GM03348 (cell line): ENCODE data around the gene TIAM2.
"Not testable (repeated sequence)": the region's sequence is repeated elsewhere in the genome, so short reads cannot be mapped to it uniquely, and the experiment has no call there.

ENCODE experiments used
- DNase-seq: peaks from one replicate; pipeline ENCODE4 v3.0.0; 2012; ENCODE audit warnings: low spot score

TIAM2 gene

DNA sequence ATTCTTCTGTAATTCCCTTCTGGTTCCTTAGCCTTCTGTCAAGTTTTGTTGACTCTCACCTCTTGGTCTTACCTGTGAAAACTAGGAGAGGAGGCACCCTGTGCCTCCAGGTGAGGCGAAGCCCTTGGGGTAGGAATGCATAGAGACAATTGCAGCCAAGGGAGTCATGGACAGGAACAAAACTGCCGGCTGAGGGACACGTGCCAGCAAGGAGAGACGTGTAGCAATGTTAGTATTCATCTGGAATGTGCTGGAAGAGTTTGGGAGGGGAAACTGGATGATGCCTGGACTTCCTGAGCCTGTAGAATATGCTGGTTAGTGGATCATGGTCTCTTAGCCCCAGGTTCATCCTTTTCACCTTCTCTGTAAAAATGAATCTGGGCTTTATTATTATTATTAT lies 3.9 kb upstream of the TIAM2 start:
- peak; percentile 29 for DNase-seq

DNA sequence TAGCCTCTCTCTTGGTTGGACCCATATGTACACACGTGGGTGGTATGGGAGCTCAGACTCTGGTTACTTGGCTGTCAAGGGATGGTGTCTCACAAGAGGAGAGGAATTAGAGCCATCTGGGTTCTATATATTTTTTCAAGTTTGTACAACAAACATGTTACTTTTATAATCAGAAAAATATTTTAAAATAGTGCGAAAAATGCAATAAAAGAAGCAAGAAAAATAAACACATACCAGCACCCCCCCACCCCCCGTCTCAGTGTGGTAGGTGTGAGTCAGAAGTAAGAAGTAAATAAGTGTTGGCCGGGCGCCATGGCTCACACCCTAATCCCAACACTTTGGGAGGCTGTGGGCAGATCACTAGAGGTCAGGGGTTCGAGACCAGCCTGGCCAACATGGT lies 2.1 kb upstream of the TIAM2 start:
- peak; percentile 26 for DNase-seq

DNA sequence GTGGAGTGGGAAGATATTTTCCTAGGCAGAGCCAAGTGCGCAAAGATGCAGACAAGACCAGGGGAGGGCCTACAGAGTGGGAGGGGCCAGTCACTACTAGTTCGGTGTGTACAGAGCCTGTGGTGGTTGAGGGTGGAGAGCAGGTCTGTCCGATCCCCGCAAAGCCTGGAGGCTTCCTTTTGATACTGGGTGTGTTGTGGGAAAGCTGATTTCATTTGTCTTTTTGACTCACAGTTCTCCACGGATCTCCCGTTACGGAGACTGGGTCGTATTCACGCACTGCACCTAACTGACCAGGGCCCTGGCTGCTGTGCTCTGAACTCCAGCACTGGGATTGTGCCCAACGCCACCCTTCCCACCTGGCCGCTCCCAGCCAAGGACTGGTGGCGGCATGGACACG lies 1.4 kb upstream of the TIAM2 start:
- no peak for DNase-seq

DNA sequence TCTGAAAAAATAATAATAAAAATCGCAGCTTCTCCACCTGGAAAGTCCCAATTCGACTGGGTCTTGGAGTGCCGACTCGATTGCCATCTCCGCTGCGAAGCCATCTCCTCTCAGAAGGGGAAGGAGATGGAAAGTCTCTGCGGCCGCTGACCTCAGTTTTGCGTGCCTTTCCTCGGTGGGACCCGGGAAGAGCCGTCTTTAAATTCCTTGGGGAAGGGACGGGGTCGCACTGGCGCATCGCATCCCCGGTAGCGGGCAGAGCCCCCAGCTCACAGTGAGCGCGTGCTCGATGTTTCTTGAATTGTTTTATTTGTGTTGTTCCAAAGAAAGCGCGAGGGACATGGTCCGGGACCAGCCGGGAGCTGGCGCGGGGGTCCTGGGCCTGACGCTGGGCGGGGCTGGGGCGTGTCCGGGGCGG lies 270 bp upstream of the TIAM2 start:
- DNase-seq = no peak

DNA sequence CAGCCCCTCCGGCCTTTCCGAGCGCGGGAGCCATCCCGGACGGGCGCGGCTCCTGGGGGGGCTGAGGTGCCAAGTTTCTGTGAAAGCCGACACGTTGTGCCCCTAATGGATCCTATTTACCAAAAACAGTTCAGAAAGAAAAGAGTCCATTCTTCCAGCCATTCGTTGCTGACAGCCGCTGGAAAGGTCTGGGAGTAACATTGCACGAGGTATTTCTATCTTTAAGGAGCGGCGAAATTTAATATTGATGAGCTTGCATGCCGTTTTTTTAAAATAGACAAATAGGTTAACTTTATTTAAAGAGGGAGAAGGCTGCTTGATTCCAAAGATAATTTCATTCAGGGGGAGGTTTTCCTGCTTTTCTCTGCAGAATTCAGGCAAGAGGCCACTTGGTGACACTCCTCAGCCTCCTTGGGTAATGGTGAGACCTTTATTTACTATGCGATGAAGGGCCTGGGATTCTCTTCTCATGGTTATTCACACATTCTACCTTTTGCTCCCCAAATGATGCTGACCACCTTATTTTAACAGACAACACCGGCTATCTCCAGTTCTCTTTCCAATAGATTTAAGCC lies 988 bp downstream of the TIAM2 start:
- DNase-seq = peak; percentile 30

DNA sequence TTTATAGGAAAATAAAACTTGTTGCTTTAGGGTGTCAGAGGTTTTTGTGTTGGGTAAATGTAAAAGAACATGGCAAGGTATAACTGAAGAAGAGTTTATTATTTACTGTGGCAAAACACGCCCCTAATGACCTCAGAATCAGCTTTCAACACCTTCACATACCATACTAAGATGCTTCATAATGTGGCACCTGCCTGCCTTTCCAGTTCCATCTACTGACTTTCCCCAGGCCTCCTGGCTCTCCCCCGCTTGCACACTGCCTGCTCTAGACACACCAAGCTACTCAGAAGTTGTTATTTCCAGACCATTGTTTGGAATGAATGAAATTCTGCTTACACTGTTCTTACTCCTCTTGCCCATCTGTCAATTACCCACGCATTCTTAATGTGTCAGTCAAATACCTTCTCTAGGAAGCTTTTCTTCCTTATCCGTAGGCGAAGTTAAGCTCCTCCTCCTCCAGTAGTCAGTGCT lies 1.8 kb downstream of the TIAM2 start:
- no peak for DNase-seq

DNA sequence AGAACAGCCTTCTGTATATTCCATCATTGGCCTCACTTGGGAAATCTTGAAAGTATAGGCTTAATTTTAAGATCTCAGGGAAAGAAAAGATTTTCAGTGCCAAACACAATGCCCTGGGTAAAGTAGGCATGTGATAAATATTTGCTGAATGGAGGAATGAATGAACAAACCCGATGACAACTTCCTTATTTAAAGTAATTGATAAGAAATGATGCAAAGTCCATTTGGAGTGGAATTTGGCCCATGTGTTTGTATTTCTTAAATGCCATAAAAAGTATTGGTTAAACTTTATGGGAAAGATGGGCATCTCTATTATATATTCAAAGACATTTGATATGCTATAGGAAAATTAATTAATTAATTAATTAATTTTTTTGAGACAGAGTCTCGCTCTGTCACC lies 3.7 kb downstream of the TIAM2 start:
- no peak for DNase-seq

DNA sequence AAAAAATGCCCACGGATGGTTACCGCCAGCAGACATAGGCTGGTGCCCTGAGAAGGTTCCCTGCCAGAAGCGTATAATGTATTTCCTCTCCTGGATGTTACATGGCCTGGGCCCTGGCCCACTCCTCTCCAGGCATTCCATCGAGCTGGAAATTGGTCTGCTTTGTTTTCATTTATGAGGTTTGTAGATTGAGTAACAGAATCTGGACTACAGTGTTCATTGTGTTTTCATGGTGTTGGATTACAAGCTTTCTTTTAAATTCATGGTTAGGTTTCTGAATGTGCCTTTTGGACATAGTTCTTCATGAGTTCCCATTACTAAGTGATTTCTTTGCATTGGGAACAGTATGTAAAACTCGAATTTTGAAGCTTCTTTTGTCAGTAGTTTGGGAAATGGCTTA lies 6.4 kb downstream of the TIAM2 start:
- peak; percentile 31 for DNase-seq

DNA sequence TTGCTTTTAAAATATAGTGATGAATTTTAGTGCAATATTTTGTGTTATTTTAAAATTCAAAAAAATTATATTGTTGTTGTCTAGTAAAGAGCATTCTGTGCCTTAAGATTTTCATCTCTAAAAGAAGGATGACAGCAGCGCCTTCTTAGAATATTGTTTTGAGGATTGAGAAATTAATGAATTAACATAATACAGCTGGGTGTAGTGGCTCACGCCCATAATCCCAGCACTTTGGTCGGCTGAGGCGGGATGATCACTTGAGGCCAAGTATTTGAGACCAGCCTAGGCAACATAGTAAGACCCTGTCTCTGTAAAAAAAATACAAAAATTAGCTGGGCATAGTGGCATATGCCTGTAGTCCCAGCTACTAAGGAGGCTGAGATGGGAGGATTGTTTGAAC lies 6.8 kb downstream of the TIAM2 start:
- no peak for DNase-seq

DNA sequence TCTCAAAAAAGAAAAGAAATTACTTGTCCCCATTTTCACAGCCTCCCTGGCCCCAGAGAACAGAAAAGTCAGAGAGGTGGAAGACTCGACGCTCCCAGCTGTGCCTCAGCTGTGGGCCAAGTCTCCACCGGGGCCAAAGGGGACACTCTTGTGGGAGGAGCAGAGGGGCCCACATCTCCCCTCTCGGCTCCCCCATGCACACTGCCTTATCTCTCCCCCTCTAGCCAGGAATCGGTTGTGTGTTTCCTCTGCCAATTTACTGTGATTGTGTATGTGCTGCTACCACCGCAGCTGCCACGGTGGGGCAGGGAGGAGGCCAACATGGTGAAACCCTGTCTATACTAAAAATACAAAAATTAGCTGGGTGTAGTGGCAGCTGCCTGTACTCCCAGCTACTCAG lies 8.4 kb downstream of the TIAM2 start:
- no peak for DNase-seq

DNA sequence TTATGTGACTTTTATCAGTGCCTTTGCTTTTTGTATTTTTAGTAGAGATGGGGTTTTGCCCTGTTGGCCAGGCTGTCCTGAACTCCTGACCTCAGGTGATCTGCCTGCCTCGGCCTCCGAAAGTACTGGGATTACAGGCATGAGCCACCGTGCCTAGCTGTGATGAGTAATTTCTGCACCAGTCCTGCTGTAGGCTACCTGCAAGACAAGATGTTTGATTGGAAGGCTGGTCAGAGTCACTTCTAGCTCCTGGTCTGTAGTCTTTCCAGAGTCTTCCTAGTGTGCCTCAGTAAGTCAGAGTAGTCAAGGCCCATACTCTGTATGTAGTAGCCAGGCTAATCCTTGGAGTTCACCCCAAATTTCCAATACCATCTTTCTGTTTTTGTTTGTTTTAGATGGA lies 8.9 kb downstream of the TIAM2 start:
- no peak for DNase-seq

DNA sequence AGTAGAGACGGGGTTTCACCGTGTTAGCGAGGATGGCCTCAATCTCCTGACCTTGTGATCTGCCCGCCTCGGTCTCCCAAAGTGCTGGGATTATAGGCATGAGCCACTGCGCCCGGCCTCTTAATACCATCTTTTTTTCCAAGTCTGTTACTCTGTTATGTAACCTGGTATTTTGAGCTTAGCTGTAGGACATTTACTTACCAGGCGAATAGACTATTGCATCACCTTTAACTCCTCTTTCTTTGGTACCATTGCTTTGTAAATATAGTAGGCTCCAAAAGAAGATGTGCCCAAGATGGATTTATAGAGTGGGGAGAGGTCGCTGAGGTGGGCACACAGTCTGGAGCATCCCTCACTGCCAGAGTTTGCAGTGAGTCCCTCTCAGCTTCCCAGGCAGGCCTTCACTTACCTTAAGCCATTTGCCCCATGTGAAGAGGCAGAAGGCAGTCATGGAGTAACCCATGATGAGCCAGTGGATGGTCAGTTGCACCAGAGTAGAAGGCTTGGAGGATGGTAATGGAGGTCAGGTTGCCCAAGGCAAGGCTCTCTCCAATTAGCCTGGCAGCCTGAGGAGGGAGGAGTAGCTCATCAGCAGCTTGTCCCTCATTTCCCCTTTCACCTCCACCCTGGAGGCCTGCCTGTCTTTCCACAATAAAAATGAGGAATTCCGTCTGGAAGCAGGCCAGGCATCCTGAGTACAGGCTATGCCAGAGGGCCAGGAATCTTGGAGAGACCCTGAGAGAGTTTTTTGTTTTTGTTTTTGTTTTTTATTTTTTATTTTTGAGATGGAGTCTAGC lies 9.7 kb downstream of the TIAM2 start:
- no peak for DNase-seq

DNA sequence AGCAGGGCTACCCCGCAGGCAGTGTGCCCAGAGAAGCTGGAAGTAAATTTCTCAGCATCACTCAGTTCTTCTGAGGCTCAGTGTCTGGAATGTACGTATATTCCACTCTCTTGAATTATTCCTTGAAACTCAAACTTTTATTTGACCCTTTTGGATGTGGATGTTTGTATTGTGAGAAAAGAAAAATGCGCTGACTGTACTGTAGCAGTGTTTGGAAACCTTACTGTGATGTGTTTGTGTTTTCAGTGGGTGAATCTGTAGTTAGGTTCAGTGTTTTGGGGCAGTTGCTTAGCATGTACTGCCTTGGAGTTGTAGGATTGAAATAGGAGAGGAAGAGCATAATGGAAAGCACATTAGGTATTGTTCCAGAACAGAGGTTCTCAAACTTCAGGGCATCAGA lies 13.5 kb downstream of the TIAM2 start:
- no peak for DNase-seq

DNA sequence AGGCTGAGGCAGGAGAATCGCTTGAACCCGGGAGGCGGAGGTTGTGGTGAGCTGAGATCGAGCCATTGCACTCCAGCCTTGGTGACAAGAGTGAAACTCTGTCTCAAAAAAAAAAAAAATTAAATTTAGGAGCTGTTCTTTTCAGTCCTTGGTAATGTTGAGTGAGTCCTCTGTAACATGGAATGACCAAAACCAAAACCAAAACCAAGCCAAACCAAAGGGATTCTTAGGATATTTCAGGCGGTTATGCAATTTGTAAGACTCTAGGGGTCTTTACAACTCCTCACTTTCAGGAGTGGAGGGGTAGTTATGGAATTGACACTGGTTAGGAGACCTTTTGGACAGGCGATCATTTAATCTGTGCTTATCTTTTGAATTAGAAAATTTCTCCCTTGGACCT lies 15.8 kb downstream of the TIAM2 start:
- DNase-seq = no peak

DNA sequence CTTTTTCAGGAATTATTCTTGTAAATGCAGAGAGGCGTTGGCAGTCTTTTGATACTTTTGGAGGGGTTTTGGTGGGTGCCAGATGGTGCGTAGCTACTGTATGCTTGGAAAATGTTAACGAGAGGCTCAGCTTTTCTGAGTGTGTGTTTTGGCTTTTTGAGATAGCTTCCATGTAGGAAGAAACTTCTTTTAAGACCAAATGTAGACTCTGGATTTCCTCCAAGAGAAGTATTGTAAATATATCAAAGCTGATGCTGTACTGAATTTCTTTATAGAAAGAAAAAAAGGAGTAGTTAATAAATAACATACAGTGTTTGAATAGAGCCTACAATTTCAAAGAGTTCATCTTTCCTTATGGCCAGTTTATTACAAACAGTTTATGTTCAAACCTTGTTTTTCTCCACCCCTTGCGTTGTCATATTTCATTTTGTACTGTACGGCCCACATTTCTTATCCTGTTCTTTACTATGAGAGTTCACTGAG lies 16.7 kb downstream of the TIAM2 start:
- no peak for DNase-seq

DNA sequence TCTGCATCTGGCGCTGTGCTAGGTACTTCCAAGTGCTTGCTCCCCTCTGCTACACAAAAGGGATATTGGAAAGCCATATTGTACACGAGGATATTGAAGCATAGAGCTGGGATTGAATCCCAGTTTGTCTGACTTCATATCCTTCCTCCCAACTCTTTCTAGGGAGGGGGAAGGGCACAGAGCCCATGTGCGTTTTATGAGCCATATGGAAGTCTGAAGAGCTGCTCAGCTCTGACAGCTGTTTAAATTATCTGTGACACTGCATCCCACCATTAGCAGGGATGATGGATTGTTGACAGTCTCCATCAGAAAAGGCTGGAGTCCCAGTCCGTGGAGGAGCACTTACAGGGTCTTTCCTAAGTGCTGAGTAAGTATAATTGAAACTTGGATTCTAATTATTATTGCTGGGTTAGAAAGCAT lies 18.4 kb downstream of the TIAM2 start:
- no peak for DNase-seq

DNA sequence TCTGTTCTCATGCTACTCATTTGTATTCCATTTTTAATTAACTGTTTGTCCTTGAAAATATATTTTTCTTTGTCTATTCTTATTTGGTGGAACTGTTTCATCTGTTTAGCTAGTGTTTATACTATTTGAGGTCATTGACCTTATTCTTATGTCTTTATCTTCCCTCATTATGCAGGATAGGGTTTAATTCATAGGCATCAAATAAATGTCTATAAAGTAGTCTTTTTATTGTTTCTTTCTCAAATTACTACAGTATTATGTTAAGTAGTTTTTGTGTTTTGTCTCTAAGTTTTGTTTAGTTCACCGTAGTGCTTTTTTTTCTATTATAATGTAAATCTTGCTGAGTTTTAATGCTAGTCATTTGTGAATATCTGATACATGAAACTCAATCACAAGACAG lies 19.0 kb downstream of the TIAM2 start:
- no peak for DNase-seq

DNA sequence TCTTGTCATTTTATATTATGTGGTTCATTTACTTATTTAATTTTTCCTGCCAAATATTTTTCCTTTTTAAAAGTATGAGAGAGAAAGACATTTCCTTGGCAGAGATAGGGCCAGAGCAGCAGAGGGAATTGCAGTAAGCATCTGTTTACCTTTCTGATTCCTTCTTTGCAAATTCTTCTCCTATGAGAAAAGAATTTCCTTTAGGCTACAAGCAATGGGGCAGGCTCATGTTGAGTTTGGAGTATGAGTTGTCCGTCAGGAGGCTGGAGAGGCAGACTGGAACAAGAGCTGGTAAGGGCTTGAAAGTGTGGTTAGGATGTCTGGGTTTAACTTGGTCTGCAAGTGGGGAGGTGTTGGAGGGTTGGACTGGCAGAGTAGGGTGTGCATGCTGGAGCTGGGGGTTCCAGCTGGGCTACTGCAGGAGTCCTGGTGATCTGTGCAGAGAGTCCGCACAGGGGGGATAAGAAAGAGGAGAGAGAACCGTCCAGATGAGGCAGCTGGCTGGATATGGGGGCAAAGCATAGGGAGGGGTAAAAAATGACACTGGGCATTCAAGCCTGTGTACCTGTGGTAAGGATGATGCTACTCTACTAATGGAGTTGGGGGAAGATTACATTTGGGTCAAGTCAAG lies 19.7 kb downstream of the TIAM2 start:
- no peak for DNase-seq

DNA sequence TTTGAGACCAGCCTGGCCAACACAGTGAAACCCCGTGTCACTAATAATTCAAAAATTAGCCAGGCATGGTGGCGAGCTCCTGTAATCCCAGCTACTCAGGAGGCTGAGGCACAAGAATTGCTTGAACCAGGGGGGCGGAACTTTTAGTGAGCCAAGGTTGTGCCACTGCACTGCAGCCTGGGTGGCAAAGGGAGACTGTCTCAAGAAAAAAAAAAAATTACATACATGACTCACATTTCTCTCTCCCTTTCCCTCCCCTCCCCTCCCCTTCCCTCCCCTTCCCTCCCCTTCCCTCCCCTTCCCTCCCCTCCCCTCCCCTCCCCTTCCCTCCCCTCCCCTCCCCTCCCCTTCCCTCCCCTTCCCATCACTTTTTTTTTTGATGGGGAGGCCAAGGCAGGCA lies 23.3 kb downstream of the TIAM2 start:
- not testable (repeated sequence) for DNase-seq

DNA sequence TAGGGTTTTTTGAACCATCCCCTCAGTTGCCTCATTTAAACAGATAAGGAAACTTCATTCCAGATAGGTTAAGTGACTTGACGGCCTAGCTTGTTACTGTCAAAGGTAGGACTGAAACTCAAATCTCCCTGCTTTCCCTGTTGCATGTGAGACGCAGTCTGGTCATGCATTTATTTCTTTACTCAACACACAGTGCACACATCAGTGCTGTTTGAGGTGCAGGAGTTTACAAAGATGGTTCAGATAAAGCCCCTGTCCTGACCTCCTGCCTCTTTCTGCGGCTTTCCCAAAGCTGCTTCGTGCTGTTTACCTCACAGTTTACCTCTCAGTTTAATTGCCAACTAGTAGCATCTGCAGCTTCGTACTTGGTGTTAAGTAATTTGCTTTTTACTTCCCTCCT lies 26.6 kb downstream of the TIAM2 start:
- DNase-seq = no peak

DNA sequence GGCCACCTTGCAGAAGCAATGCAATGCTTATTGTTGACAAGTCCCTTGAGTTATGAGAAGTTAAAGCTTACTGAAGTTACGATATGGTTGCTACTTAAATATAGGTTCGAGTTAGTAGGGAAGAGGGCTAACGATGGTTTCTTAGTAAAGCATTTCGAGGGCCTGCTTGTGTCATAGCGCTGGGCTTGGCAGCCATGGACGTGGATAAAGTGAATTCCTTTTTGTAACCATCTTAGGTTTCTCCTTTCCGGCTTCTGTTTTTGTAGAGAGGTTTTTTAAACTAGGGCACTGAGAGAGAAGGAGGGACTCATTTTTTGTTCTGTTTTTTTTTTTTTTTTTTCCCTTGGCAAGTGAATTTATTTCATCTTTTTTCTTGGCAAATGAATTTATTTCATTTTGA lies 27.6 kb downstream of the TIAM2 start:
- DNase-seq = no peak

DNA sequence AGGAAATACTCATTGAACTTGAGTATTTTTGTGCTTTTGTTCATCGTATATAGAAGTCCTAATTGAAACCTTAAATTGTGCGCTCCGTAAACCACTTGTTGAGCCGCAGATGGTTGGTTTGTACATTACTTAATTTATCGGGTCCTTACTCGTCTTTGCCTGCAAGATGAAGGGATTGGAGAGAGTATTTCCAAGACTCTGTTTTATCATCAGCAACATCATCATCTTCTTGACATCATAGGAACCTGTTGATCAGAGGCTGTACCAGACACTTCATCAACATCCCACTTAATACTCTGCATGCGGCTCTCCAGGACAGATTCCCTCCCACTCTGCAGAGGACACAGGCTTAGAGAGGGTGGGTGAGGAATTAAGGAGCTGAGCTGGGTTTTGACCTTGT lies 28.6 kb downstream of the TIAM2 start:
- DNase-seq = no peak

DNA sequence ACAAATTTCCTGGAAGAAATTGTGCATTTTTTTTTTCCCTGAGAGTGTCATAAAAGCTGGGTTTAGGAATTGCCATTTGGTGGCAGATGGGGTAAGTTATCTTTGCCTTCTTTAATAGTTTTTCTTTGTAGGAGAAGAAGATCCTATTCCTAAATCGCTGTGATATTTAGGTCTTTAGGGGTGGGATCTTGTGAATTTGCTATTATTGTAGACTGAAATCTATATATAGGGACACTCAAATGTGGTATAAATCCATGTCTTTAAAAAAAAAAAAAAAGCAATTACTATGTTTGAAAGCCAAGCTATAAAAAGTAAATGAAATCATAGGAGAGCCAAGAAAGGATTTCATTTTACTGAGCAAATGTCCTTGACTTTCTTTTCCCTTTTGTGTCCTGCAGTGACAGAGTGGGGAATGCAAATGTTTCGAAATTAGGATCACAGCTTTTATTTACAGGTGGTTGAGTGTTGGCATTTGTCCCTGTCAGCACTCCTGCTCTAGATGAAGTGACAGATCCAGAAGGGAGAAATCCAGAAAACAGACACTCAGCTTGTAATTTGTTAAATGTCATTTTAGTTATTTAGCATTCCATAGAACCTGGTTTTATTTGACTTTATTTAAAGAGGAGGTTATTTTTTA lies 29.4 kb downstream of the TIAM2 start:
- no peak for DNase-seq
